MM.1S (cell line): Measurements from ENCODE around the gene COX17.
"Not testable (repeated sequence)": the region's sequence is repeated elsewhere in the genome, so short reads cannot be mapped to it uniquely, and the experiment has no call there.

Source experiments
- DNase-seq: peaks from one replicate; pipeline ENCODE4 v3.0.0-alpha.2; 2015
- H2AFZ ChIP-seq: fragments of 300-600 bp; sonication (generic); 2 replicates; pipeline ENCODE4 v1.6.0; 2016; ENCODE audit warnings: antibody characterized with exemption, low read length
- H3F3A ChIP-seq: fragments of 300-600 bp; sonication (generic); 2 replicates; pipeline ENCODE4 v1.6.1; 2016; ENCODE audit warnings: mild to moderate bottlenecking, antibody characterized with exemption, low read length, moderate library complexity, mixed read lengths; ENCODE audit not compliant: insufficient read depth
- H3K27ac ChIP-seq: fragments of 300-600 bp; sonication (generic); 2 replicates; pipeline ENCODE4 v1.5.1; 2016; ENCODE audit warnings: mild to moderate bottlenecking, low read length
- H3K27me3 ChIP-seq: fragments of 300-600 bp; sonication (generic); replicated peaks from 2 replicates; pipeline ENCODE4 v1.6.0; 2016; ENCODE audit warnings: low read length; ENCODE audit not compliant: insufficient read depth
- H3K36me3 ChIP-seq: fragments of 300-600 bp; sonication (generic); replicated peaks from 2 replicates; pipeline ENCODE4 v1.6.1; 2016; ENCODE audit warnings: mild to moderate bottlenecking, low read length, mixed read lengths; ENCODE audit not compliant: insufficient read depth
- H3K4me1 ChIP-seq: fragments of 300-600 bp; sonication (generic); 2 replicates; pipeline ENCODE4 v1.6.1; 2016; ENCODE audit warnings: low read length, mixed read lengths
- H3K4me2 ChIP-seq: fragments of 300-600 bp; sonication (generic); 2 replicates; pipeline ENCODE4 v1.6.0; 2016; ENCODE audit warnings: low read depth, low read length
- H3K4me3 ChIP-seq: fragments of 300-600 bp; sonication (generic); 2 replicates; pipeline ENCODE4 v1.5.1; 2016; ENCODE audit warnings: low read length, mixed read lengths
- H3K79me2 ChIP-seq: fragments of 300-600 bp; sonication (generic); 2 replicates; pipeline ENCODE4 v1.6.1; 2016; ENCODE audit warnings: mixed run types, low read length, mixed read lengths
- H3K9ac ChIP-seq: fragments of 300-600 bp; sonication (generic); 2 replicates; pipeline ENCODE4 v1.6.1; 2016; ENCODE audit warnings: low read length, mixed read lengths
- H3K9me2 ChIP-seq: fragments of 300-600 bp; sonication (generic); replicated peaks from 2 replicates; pipeline ENCODE4 v1.6.1; 2016; ENCODE audit warnings: mild to moderate bottlenecking, low read length, mixed read lengths; ENCODE audit not compliant: insufficient read depth
- H3K9me3 ChIP-seq: fragments of 300-600 bp; sonication (generic); replicated peaks from 2 replicates; pipeline ENCODE4 v1.6.1; 2016; ENCODE audit warnings: mild to moderate bottlenecking, low read length, mixed read lengths; ENCODE audit not compliant: insufficient read depth
- H4K20me1 ChIP-seq: fragments of 300-600 bp; sonication (generic); 2 replicates; pipeline ENCODE4 v1.6.1; 2016; ENCODE audit warnings: mild to moderate bottlenecking, low read length, moderate library complexity, mixed read lengths; ENCODE audit not compliant: insufficient read depth
- EZH2 ChIP-seq: fragments of 300-600 bp; sonication (generic); optimal IDR thresholded peaks from 2 replicates; pipeline ENCODE3; 2017; ENCODE audit warnings: low read depth, mild to moderate bottlenecking, antibody characterized with exemption, low read length, mixed read lengths
- EZH2phosphoT487 ChIP-seq: fragments of 300-600 bp; sonication (generic); IDR thresholded peaks from 2 replicates; pipeline ENCODE4 v1.6.1; 2018; ENCODE audit warnings: antibody characterized with exemption, low read length
- TF ChIP-seq, protein P1 (sequence below): fragments of 300-600 bp; sonication (generic); IDR thresholded peaks from 2 replicates; pipeline ENCODE4 v1.5.1; 2016; ENCODE audit warnings: antibody characterized with exemption, low read length, mixed read lengths

COX17 gene

DNA sequence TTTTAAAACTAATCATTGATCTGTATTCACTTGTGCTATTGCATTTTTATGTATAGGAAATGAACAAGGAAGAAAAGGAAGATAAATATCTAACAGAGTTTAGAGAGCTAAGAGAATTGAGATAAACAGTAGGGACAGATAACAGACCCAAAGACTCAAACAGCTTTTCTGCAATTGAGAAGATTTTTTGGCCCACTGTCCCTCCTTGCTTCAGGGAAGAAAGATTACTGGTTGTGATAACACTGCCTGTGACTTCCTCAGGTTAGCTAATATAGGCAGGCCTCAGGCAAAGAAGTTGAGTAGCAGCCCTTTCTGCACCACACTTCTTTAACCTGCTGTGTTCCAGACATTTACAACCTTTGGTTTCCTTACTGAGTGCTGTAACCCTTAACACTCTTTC is 2.7 kb upstream of the COX17 start:
- Histone ChIP-seq H3K27me3 (no peaks in the 10 kb centered on the region), H3K27ac (no peak overlapping the region), H3K4me2 (no peak overlapping the region), H3K79me2 (peaks cover 19% of the 10 kb centered on the region), H4K20me1 (no peaks in the 10 kb centered on the region), H3F3A (peaks cover 6% of the 10 kb centered on the region), H3K9me2 (no peaks in the 10 kb centered on the region), H3K9ac (no peak overlapping the region), H3K9me3 (no peaks in the 10 kb centered on the region), H3K4me3 (no peak overlapping the region), H3K36me3 (0 out of 2 replicates have a peak, but pooled peaks cover 4% of the 10 kb centered on the region), H2AFZ (no peak overlapping the region), H3K4me1 (peaks cover 10% of the 10 kb centered on the region)
- TF ChIP-seq EZH2phosphoT487: no peak
- TF ChIP-seq, protein P1, sequence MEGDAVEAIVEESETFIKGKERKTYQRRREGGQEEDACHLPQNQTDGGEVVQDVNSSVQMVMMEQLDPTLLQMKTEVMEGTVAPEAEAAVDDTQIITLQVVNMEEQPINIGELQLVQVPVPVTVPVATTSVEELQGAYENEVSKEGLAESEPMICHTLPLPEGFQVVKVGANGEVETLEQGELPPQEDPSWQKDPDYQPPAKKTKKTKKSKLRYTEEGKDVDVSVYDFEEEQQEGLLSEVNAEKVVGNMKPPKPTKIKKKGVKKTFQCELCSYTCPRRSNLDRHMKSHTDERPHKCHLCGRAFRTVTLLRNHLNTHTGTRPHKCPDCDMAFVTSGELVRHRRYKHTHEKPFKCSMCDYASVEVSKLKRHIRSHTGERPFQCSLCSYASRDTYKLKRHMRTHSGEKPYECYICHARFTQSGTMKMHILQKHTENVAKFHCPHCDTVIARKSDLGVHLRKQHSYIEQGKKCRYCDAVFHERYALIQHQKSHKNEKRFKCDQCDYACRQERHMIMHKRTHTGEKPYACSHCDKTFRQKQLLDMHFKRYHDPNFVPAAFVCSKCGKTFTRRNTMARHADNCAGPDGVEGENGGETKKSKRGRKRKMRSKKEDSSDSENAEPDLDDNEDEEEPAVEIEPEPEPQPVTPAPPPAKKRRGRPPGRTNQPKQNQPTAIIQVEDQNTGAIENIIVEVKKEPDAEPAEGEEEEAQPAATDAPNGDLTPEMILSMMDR: no peak
- TF ChIP-seq EZH2: no peak
- no peak for DNase-seq

DNA sequence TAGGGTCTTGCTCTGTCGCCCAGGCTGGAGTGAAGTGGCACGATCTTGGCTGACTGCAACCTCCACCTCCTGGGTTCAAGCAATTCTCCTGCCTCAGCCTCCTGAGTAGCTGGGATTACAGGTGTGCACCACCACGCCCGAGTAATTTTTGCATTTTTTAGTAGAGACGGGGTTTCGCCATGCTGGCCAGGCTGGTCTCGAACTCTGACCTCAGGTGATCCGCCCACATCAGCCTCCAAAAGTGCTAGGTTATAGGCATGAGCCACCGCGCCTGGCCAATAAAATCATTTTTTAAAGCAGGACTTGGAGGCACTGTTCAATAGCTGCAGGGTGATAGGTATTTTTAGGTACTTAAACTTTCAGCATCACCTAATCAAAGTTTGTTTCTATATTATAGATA is 1.0 kb upstream of the COX17 start:
- H3K36me3 ChIP-seq, H3F3A ChIP-seq, H3K4me3 ChIP-seq, H3K9ac ChIP-seq, DNase-seq, H3K4me2 ChIP-seq, H3K27me3 ChIP-seq, H2AFZ ChIP-seq, H3K9me2 ChIP-seq, H4K20me1 ChIP-seq, H3K27ac ChIP-seq, H3K9me3 ChIP-seq: not testable (repeated sequence)
- peaks cover 32% of the 10 kb centered on the region for H3K79me2 ChIP-seq
- peaks cover 10% of the 10 kb centered on the region for H3K4me1 ChIP-seq

DNA sequence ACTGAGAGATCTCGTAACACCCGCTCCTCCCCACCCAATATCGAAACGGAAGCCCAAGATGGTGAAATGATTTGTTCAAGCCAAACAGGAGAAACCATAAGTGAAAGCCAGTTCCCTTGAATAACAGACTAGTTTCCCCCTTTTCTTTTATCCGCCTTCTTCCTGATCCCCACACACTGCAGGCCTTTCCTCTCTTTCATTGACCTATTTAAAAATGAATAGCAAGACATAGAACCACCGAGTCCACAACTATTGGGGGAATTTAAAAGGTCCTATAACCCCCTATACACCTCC is 382 bp upstream of the COX17 start:
- H3K9me3 ChIP-seq: no peaks in the 10 kb centered on the region
- TF ChIP-seq EZH2phosphoT487: no peak
- TF ChIP-seq EZH2: no peak
- TF ChIP-seq, protein P1: no peak
- no peaks in the 10 kb centered on the region for H3K27me3 ChIP-seq
- no peak for DNase-seq
- H4K20me1 ChIP-seq: no peaks in the 10 kb centered on the region
- peaks cover 35% of the 10 kb centered on the region for H3K79me2 ChIP-seq
- no peaks in the 10 kb centered on the region for H3K9me2 ChIP-seq
- peak overlapping the region; percentile 52 for H2AFZ ChIP-seq
- H3K4me1 ChIP-seq: peaks cover 10% of the 10 kb centered on the region
- H3F3A ChIP-seq: peaks cover 6% of the 10 kb centered on the region
- peaks cover 4% of the 10 kb centered on the region; the same call in 1 of the 2 replicates for H3K36me3 ChIP-seq
- H3K9ac ChIP-seq: peak overlapping the region; percentile 86; the same call in 1 of the 2 replicates
- H3K4me3 ChIP-seq: peak overlapping the region; percentile 86
- peak overlapping the region; percentile 94; the same call in 1 of the 2 replicates for H3K27ac ChIP-seq
- peak overlapping the region; percentile 90 for H3K4me2 ChIP-seq

DNA sequence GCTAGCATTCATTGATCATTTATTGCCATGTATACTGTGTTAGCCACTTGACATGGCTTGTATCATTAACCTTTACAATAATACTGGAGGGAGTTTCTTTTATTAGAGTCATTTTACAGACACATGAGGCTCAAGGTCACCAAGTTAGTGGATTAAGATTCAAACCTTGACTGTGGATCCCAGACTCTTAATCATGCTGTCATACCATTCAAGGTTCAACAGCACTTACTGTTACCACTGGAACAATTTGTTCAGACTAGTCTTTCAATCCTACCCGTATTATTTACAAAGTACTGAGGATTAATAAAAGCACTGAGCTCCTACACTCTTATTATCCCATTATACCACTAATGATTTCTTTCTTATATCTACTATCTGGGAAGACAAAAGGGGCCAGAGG is 1.2 kb downstream of the COX17 start:
- Histone ChIP-seq H3K27ac (no peak overlapping the region), H2AFZ (no peak overlapping the region), H3F3A (peaks cover 6% of the 10 kb centered on the region), H4K20me1 (no peaks in the 10 kb centered on the region), H3K4me3 (peak overlapping the region; percentile 86), H3K9me2 (no peaks in the 10 kb centered on the region), H3K4me1 (peaks cover 8% of the 10 kb centered on the region), H3K9ac (peak overlapping the region; percentile 56), H3K4me2 (peak overlapping the region; percentile 71), H3K27me3 (no peaks in the 10 kb centered on the region), H3K36me3 (peaks cover 4% of the 10 kb centered on the region; the same call in 1 of the 2 replicates), H3K9me3 (no peaks in the 10 kb centered on the region), H3K79me2 (peaks cover 35% of the 10 kb centered on the region)
- no peak for TF ChIP-seq EZH2phosphoT487
- TF ChIP-seq EZH2: no peak
- TF ChIP-seq, protein P1: no peak
- DNase-seq: no peak
